GM18873 (cell line): ENCODE results near the gene CD6.

Experiments
- ATAC-seq: cut with Tn5 transposase; IDR thresholded peaks from one replicate; pipeline ENCODE4 v1.9.1; 2021; ENCODE audit warnings: mild to moderate bottlenecking, moderate library complexity, moderate number of reproducible peaks; ENCODE audit not compliant: unreplicated experiment, low FRiP score

CD6 gene

GRCh38 chr11:60971520-60971919 is at the start of gene CD6:
TSS of gene CD6 (plus strand) at chr11:60971680. CDS start at chr11:60971866, 186 bp downstream.
- ATAC-seq: no peak

- ATAC-seq: no peak
These were observed 49.6 kb upstream of the CD6 start for GRCh38 chr11:60921777-60922335.

- ATAC-seq: no peak
These were observed 48.6 kb upstream of the CD6 start for GRCh38 chr11:60922906-60923305.

- ATAC-seq: no peak
These were observed 48.2 kb upstream of the CD6 start for GRCh38 chr11:60923326-60923725.

GRCh38 chr11:60923800-60924109 is 47.7 kb upstream of the CD6 start:
- no peak for ATAC-seq

GRCh38 chr11:60924110-60924905 is 47.2 kb upstream of the CD6 start, which contains the start of gene TMEM132A:
TSS of gene TMEM132A (plus strand) at chr11:60924460. CDS start at chr11:60924634, 174 bp downstream.
- no peak for ATAC-seq

GRCh38 chr11:60924906-60925853 is 46.3 kb upstream of the CD6 start:
- ATAC-seq: no peak

- no peak for ATAC-seq
These were observed 45.6 kb upstream of the CD6 start for GRCh38 chr11:60925868-60926267.

GRCh38 chr11:60926500-60926899 is 45.0 kb upstream of the CD6 start:
- ATAC-seq: no peak

- no peak for ATAC-seq
These were observed 44.4 kb upstream of the CD6 start for GRCh38 chr11:60927061-60927592.

GRCh38 chr11:60927600-60927999 is 43.9 kb upstream of the CD6 start:
- ATAC-seq: no peak

- ATAC-seq: no peak
These were observed 42.9 kb upstream of the CD6 start for GRCh38 chr11:60928563-60929001.

GRCh38 chr11:60929764-60930163 is 41.7 kb upstream of the CD6 start:
- no peak for ATAC-seq

GRCh38 chr11:60930394-60930793 is 41.1 kb upstream of the CD6 start:
- no peak for ATAC-seq

GRCh38 chr11:60931917-60932316 is 39.6 kb upstream of the CD6 start:
- ATAC-seq: no peak

- no peak for ATAC-seq
These were observed 38.7 kb upstream of the CD6 start for GRCh38 chr11:60932605-60933356.

- no peak for ATAC-seq
These were observed 37.9 kb upstream of the CD6 start for GRCh38 chr11:60933416-60934123.

GRCh38 chr11:60934124-60934789 is 37.2 kb upstream of the CD6 start:
- no peak for ATAC-seq
